IMR-90 (cell line): ENCODE results near the gene MMP27.

Experiments
- BHLHE40 ChIP-seq: fragments of 150-350 bp; IDR thresholded peaks from 2 replicates; pipeline ENCODE4 v1.6.1; 2016; ENCODE audit warnings: mild to moderate bottlenecking, low read depth, low read length
- CEBPB ChIP-seq: IDR thresholded peaks from 2 replicates; pipeline ENCODE4 v1.6.1; 2012; ENCODE audit warnings: low read depth, low read length, improper control_type of control experiment
- CTCF ChIP-seq: conservative IDR thresholded peaks from 2 replicates; pipeline ENCODE4 v1.5.1; 2012; ENCODE audit warnings: mild to moderate bottlenecking, low read depth, low read length, improper control_type of control experiment
- FOS ChIP-seq: fragments of 150-350 bp; IDR thresholded peaks from 2 replicates; pipeline ENCODE4 v1.6.1; 2016; ENCODE audit warnings: low read depth, low read length
- MAFK ChIP-seq: IDR thresholded peaks from 2 replicates; pipeline ENCODE4 v1.6.1; 2012; ENCODE audit warnings: low read depth, low read length, improper control_type of control experiment
- MAZ ChIP-seq: IDR thresholded peaks from 2 replicates; pipeline ENCODE4 v1.6.1; 2012; ENCODE audit warnings: low read depth, mild to moderate bottlenecking, low read length, improper control_type of control experiment, moderate library complexity, borderline replicate concordance
- MXI1 ChIP-seq: IDR thresholded peaks from 2 replicates; pipeline ENCODE4 v1.6.1; 2012; ENCODE audit warnings: low read depth, mild to moderate bottlenecking, low read length, moderate library complexity, borderline replicate concordance
- POLR2A ChIP-seq: IDR thresholded peaks from 2 replicates; pipeline ENCODE4 v1.6.1; 2012; ENCODE audit warnings: mild to moderate bottlenecking, low read depth, low read length
- RAD21 ChIP-seq: IDR thresholded peaks from 2 replicates; pipeline ENCODE4 v1.6.1; 2012; ENCODE audit warnings: low read length, improper control_type of control experiment
- RCOR1 ChIP-seq: IDR thresholded peaks from 2 replicates; pipeline ENCODE4 v1.6.1; 2012; ENCODE audit warnings: mild to moderate bottlenecking, low read length, improper control_type of control experiment; ENCODE audit not compliant: insufficient replicate concordance
- SMC3 ChIP-seq: fragments of 150-350 bp; IDR thresholded peaks from 2 replicates; pipeline ENCODE4 v1.6.1; 2016; ENCODE audit warnings: low read depth, mild to moderate bottlenecking, antibody characterized with exemption, low read length, moderate library complexity
- USF2 ChIP-seq: fragments of 150-350 bp; IDR thresholded peaks from 2 replicates; pipeline ENCODE4 v1.6.1; 2017; ENCODE audit warnings: mild to moderate bottlenecking, antibody characterized with exemption, low read length, low read depth

- no peak for TF ChIP-seq CTCF
- no peak for TF ChIP-seq BHLHE40
- no peak for TF ChIP-seq POLR2A
- TF ChIP-seq CEBPB, result no peak
- no peak for TF ChIP-seq RCOR1
- TF ChIP-seq RAD21, result no peak
- no peak for TF ChIP-seq MAZ
- TF ChIP-seq SMC3, result no peak
- no peak for TF ChIP-seq USF2
- TF ChIP-seq FOS, result no peak
- TF ChIP-seq MAFK, result no peak
- TF ChIP-seq MXI1, result no peak
Measured at GRCh38 chr11:102654761-102655160, 50.8 kb downstream of the MMP27 start.
